GM23338 (cell line): ENCODE measurements around the gene OR5B21. TPM values are rescaled to one million over a fixed set of nuclear protein-coding genes. Genes with fewer than 3 reads are reported as not detected.

Experiments
- ATAC-seq: fragments of 200-7000 bp; cut with Tn5 transposase; 3 replicates; pipeline ENCODE4 v1.9.1; 2020
- DNase-seq: peaks from one replicate; pipeline ENCODE4 v3.0.0-alpha.2; 2015; ENCODE audit warnings: low spot score
- H2AFZ ChIP-seq: fragments of 200-600 bp; sonication (generic); 2 replicates; pipeline ENCODE4 v1.8.0; 2016; ENCODE audit warnings: antibody characterized with exemption, mild to moderate bottlenecking, moderate library complexity
- H3F3A ChIP-seq: fragments of 200-600 bp; sonication (generic); replicated peaks from 2 replicates; pipeline ENCODE4 v1.8.0; 2017; ENCODE audit warnings: antibody characterized with exemption, mixed run types, low read depth
- H3K27ac ChIP-seq: fragments of 200-600 bp; sonication (generic); 2 replicates; pipeline ENCODE4 v1.6.1; 2016; ENCODE audit warnings: low read depth
- H3K27me3 ChIP-seq: fragments of 200-600 bp; sonication (generic); 2 replicates; pipeline ENCODE4 v1.8.0; 2016; ENCODE audit warnings: mild to moderate bottlenecking, mixed run types, moderate library complexity; ENCODE audit not compliant: insufficient read depth
- H3K36me3 ChIP-seq: fragments of 200-600 bp; sonication (generic); 2 replicates; pipeline ENCODE4 v1.8.0; 2016; ENCODE audit warnings: mild to moderate bottlenecking; ENCODE audit not compliant: insufficient read depth
- H3K4me1 ChIP-seq: fragments of 200-600 bp; sonication (generic); 2 replicates; pipeline ENCODE4 v1.8.0; 2016; ENCODE audit warnings: mild to moderate bottlenecking, moderate library complexity; ENCODE audit not compliant: insufficient read depth
- H3K4me2 ChIP-seq: fragments of 200-600 bp; sonication (generic); 2 replicates; pipeline ENCODE4 v1.7.1; 2017; ENCODE audit warnings: mixed run types
- H3K4me3 ChIP-seq: fragments of 200-600 bp; sonication (generic); 2 replicates; pipeline ENCODE4 v1.6.1; 2016; ENCODE audit warnings: mixed run types
- H3K79me2 ChIP-seq: fragments of 200-600 bp; sonication (generic); replicated peaks from 2 replicates; pipeline ENCODE4 v1.8.0; 2017; ENCODE audit warnings: mild to moderate bottlenecking; ENCODE audit not compliant: insufficient read depth
- H3K9me2 ChIP-seq: fragments of 200-600 bp; sonication (generic); 2 replicates; pipeline ENCODE4 v1.8.0; 2017; ENCODE audit not compliant: insufficient read depth
- H4K20me1 ChIP-seq: fragments of 200-600 bp; sonication (generic); replicated peaks from 2 replicates; pipeline ENCODE4 v1.8.0; 2017; ENCODE audit warnings: mild to moderate bottlenecking; ENCODE audit not compliant: insufficient read depth
- H3K27ac Mint-ChIP-seq: 2 replicates; pipeline ENCODE4 v1.8.0; 2020; ENCODE audit warnings: inconsistent platforms, mild to moderate bottlenecking, moderate library complexity, mixed read lengths
- H3K27me3 Mint-ChIP-seq: 3 replicates; pipeline ENCODE4 v1.8.0; 2022; ENCODE audit warnings: low read depth, mild to moderate bottlenecking, moderate library complexity, mixed read lengths, inconsistent platforms; ENCODE audit not compliant: insufficient read depth, poor library complexity
- H3K36me3 Mint-ChIP-seq: 3 replicates; pipeline ENCODE4 v1.8.0; 2021; ENCODE audit warnings: low read depth, mild to moderate bottlenecking, inconsistent platforms, moderate library complexity, mixed read lengths
- H3K4me1 Mint-ChIP-seq: 3 replicates; pipeline ENCODE4 v1.8.0; 2020; ENCODE audit warnings: mild to moderate bottlenecking, inconsistent platforms, mixed read lengths
- H3K4me3 Mint-ChIP-seq: 3 replicates; pipeline ENCODE4 v1.8.0; 2021; ENCODE audit warnings: moderate library complexity, mild to moderate bottlenecking, inconsistent platforms, mixed read lengths
- H3K9me3 Mint-ChIP-seq: 3 replicates; pipeline ENCODE4 v1.8.0; 2020; ENCODE audit warnings: moderate library complexity, mild to moderate bottlenecking, inconsistent platforms, mixed read lengths
- EZH2phosphoT487 ChIP-seq: fragments of 200-600 bp; sonication (generic); IDR thresholded peaks from one replicate; pipeline ENCODE4 v1.8.1; 2018; ENCODE audit warnings: antibody characterized with exemption; ENCODE audit not compliant: unreplicated experiment
- NANOG ChIP-seq: IDR thresholded peaks from 2 replicates; pipeline ENCODE4 v1.6.1; 2016; ENCODE audit warnings: antibody characterized with exemption, borderline replicate concordance
- REST ChIP-seq: IDR thresholded peaks from one replicate; pipeline ENCODE4 v1.6.1; 2018; ENCODE audit warnings: antibody characterized with exemption; ENCODE audit not compliant: unreplicated experiment
- STAT1 ChIP-seq: IDR thresholded peaks from one replicate; pipeline ENCODE4 v1.6.1; 2016; ENCODE audit warnings: antibody characterized with exemption; ENCODE audit not compliant: unreplicated experiment
- ZNF114 ChIP-seq: fragments of 250-450 bp; sonication (Bioruptor Pico); IDR thresholded peaks from 2 replicates; pipeline ENCODE4 v1.5.0; 2020; ENCODE audit warnings: mild to moderate bottlenecking, moderate library complexity
- ZNF331 ChIP-seq: fragments of 250-450 bp; sonication (Bioruptor Pico); IDR thresholded peaks from 2 replicates; pipeline ENCODE4 v1.5.0; 2020; ENCODE audit warnings: low read depth, mild to moderate bottlenecking, moderate library complexity
- polyA plus RNA-seq: library from polyadenylated mRNA; unstranded; fragments of >200 nt; fragmentation: Nextera tagmentation; extraction: Ambion mirVana; gene quantifications from 2 replicates; pipeline ENCODE4 v1.2.1, GENCODE V29; 2016
- total RNA-seq: library from RNA; depleted of rRNA; stranded (reverse); fragments of >200 nt; shearing (Covaris generic); gene quantifications from 2 replicates; pipeline ENCODE4 v1.2.3, GENCODE V29; 2014
- TF ChIP-seq, protein P1 (sequence below), 2 experiments: fragments of 200-600 bp in 1 of 2; sonication (generic) in 1 of 2; conservative IDR thresholded peaks; 2 replicates each; pipeline versions ENCODE4 v1.5.1 to v1.6.1; 2016 to 2017; ENCODE audit warnings: antibody characterized with exemption in 2 of 2, low read depth in 2 of 2, mild to moderate bottlenecking in 2 of 2, moderate library complexity in 1 of 2
- TF ChIP-seq, protein P2 (sequence below): fragments of 250-450 bp; sonication (Bioruptor Pico); IDR thresholded peaks from 2 replicates; pipeline ENCODE4 v1.5.0; 2020; ENCODE audit warnings: mild to moderate bottlenecking, moderate library complexity

Gene OR5B21
- total and polyA plus RNA-seq, 2 experiments from 2014 or later, result not detected

DNA sequence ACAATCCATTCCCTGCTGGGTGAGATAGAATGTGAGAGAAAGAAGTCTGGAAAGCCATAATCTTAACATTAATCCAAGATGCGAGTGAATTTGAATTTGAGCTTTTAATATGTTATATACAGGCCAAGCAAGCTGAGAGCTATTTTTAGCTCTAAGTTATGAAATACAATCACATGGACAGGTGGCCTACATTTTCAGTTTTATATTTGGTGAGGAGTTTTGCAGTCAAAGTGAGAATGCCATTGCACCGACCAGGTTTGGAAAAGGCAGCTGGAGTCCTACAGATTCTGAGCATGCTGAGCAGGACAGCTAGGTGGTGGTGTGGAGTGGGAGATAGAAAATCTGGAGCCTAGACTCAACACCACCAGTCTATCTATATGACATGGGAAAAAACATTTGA lies 12.0 kb downstream of the OR5B21 start:
- no peaks in the 10 kb centered on the region for H3K4me1 ChIP-seq
- Mint-ChIP-seq H3K36me3 (no peaks in the 10 kb centered on the region), H3K4me3 (no peak overlapping the region), H3K27me3 (no peaks in the 10 kb centered on the region), H3K27ac (no peak overlapping the region), H3K9me3 (no peaks in the 10 kb centered on the region), H3K4me1 (peaks cover 2% of the 10 kb centered on the region; the same call in 1 of the 3 replicates)
- no peak overlapping the region for H3K27ac ChIP-seq
- H3K36me3 ChIP-seq, result no peaks in the 10 kb centered on the region
- no peak overlapping the region for H2AFZ ChIP-seq
- TF ChIP-seq, protein P1, sequence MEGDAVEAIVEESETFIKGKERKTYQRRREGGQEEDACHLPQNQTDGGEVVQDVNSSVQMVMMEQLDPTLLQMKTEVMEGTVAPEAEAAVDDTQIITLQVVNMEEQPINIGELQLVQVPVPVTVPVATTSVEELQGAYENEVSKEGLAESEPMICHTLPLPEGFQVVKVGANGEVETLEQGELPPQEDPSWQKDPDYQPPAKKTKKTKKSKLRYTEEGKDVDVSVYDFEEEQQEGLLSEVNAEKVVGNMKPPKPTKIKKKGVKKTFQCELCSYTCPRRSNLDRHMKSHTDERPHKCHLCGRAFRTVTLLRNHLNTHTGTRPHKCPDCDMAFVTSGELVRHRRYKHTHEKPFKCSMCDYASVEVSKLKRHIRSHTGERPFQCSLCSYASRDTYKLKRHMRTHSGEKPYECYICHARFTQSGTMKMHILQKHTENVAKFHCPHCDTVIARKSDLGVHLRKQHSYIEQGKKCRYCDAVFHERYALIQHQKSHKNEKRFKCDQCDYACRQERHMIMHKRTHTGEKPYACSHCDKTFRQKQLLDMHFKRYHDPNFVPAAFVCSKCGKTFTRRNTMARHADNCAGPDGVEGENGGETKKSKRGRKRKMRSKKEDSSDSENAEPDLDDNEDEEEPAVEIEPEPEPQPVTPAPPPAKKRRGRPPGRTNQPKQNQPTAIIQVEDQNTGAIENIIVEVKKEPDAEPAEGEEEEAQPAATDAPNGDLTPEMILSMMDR (conservative IDR thresholded peaks at IDR 0.05; ENCODE audit: low read depth in 2 of 2), result 0 out of 4 replicates have a peak, but pooled peaks of 1 of the 2 experiments have one; percentile 6
- TF ChIP-seq EZH2phosphoT487 (no peak), STAT1 (no peak)
- H3K4me3 ChIP-seq, result no peak overlapping the region
- no peak for DNase-seq
- H3K4me2 ChIP-seq, result no peak overlapping the region
- no peak for ATAC-seq
- H3K27me3 ChIP-seq, result no peaks in the 10 kb centered on the region
- no peaks in the 10 kb centered on the region for H3F3A ChIP-seq
- no peaks in the 10 kb centered on the region for H3K9me2 ChIP-seq
- no peaks in the 10 kb centered on the region for H4K20me1 ChIP-seq
- H3K79me2 ChIP-seq, result no peaks in the 10 kb centered on the region

- no peaks in the 10 kb centered on the region for H3K36me3 Mint-ChIP-seq
- no peak overlapping the region for H2AFZ ChIP-seq
- no peak overlapping the region for H3K4me3 Mint-ChIP-seq
- H3K4me1 Mint-ChIP-seq, result peaks cover 2% of the 10 kb centered on the region; the same call in 1 of the 3 replicates
- no peaks in the 10 kb centered on the region for H3F3A ChIP-seq
- ATAC-seq (no peak), DNase-seq (no peak)
- no peaks in the 10 kb centered on the region for H3K9me3 Mint-ChIP-seq
- no peaks in the 10 kb centered on the region for H3K4me1 ChIP-seq
- no peak overlapping the region for H3K27ac ChIP-seq
- H3K4me2 ChIP-seq, result no peak overlapping the region
- no peak overlapping the region for H3K27ac Mint-ChIP-seq
- no peaks in the 10 kb centered on the region for H3K36me3 ChIP-seq
- H3K27me3 Mint-ChIP-seq, result no peaks in the 10 kb centered on the region
- H4K20me1 ChIP-seq, result no peaks in the 10 kb centered on the region
- no peaks in the 10 kb centered on the region for H3K27me3 ChIP-seq
- no peak overlapping the region for H3K4me3 ChIP-seq
- H3K79me2 ChIP-seq, result no peaks in the 10 kb centered on the region
- H3K9me2 ChIP-seq, result no peaks in the 10 kb centered on the region
- no peak for TF ChIP-seq NANOG
- TF ChIP-seq, protein P1 (conservative IDR thresholded peaks at IDR 0.05; ENCODE audit: low read depth in 2 of 2), result no peak
- TF ChIP-seq ZNF114, result no peak
- TF ChIP-seq, protein P2, sequence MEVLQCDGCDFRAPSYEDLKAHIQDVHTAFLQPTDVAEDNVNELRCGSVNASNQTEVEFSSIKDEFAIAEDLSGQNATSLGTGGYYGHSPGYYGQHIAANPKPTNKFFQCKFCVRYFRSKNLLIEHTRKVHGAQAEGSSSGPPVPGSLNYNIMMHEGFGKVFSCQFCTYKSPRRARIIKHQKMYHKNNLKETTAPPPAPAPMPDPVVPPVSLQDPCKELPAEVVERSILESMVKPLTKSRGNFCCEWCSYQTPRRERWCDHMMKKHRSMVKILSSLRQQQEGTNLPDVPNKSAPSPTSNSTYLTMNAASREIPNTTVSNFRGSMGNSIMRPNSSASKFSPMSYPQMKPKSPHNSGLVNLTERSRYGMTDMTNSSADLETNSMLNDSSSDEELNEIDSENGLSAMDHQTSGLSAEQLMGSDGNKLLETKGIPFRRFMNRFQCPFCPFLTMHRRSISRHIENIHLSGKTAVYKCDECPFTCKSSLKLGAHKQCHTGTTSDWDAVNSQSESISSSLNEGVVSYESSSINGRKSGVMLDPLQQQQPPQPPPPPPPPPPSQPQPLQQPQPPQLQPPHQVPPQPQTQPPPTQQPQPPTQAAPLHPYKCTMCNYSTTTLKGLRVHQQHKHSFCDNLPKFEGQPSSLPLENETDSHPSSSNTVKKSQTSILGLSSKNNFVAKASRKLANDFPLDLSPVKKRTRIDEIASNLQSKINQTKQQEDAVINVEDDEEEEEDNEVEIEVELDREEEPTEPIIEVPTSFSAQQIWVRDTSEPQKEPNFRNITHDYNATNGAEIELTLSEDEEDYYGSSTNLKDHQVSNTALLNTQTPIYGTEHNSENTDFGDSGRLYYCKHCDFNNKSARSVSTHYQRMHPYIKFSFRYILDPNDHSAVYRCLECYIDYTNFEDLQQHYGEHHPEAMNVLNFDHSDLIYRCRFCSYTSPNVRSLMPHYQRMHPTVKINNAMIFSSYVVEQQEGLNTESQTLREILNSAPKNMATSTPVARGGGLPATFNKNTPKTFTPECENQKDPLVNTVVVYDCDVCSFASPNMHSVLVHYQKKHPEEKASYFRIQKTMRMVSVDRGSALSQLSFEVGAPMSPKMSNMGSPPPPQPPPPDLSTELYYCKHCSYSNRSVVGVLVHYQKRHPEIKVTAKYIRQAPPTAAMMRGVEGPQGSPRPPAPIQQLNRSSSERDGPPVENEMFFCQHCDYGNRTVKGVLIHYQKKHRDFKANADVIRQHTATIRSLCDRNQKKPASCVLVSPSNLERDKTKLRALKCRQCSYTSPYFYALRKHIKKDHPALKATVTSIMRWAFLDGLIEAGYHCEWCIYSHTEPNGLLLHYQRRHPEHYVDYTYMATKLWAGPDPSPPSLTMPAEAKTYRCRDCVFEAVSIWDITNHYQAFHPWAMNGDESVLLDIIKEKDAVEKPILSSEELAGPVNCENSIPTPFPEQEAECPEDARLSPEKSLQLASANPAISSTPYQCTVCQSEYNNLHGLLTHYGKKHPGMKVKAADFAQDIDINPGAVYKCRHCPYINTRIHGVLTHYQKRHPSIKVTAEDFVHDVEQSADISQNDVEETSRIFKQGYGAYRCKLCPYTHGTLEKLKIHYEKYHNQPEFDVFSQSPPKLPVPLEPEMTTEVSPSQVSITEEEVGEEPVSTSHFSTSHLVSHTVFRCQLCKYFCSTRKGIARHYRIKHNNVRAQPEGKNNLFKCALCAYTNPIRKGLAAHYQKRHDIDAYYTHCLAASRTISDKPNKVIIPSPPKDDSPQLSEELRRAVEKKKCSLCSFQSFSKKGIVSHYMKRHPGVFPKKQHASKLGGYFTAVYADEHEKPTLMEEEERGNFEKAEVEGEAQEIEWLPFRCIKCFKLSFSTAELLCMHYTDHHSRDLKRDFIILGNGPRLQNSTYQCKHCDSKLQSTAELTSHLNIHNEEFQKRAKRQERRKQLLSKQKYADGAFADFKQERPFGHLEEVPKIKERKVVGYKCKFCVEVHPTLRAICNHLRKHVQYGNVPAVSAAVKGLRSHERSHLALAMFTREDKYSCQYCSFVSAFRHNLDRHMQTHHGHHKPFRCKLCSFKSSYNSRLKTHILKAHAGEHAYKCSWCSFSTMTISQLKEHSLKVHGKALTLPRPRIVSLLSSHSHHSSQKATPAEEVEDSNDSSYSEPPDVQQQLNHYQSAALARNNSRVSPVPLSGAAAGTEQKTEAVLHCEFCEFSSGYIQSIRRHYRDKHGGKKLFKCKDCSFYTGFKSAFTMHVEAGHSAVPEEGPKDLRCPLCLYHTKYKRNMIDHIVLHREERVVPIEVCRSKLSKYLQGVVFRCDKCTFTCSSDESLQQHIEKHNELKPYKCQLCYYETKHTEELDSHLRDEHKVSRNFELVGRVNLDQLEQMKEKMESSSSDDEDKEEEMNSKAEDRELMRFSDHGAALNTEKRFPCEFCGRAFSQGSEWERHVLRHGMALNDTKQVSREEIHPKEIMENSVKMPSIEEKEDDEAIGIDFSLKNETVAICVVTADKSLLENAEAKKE (CRISPR knock-in tag), result no peak
- no peak for TF ChIP-seq EZH2phosphoT487
- no peak for TF ChIP-seq ZNF331 (CRISPR knock-in tag)
- no peak for TF ChIP-seq REST
Observed at GRCh38 chr11:58494101-58494500, 13.8 kb downstream of the OR5B21 start.
